Loucy (cell line): Measurements from ENCODE around the gene PPP4R2.
A peak's percentile ranks its signal among the peaks of the same experiment; 100 is the strongest.

Source experiments
- H2AFZ ChIP-seq: fragments of 200-600 bp; sonication (generic); 2 replicates; pipeline ENCODE4 v1.6.0; 2016; ENCODE audit warnings: antibody characterized with exemption, mild to moderate bottlenecking, low read length, moderate library complexity
- H3F3A ChIP-seq: fragments of 200-600 bp; 2 replicates; pipeline ENCODE4 v1.6.0; 2016; ENCODE audit warnings: antibody characterized with exemption, low read depth, mild to moderate bottlenecking
- H3K27me3 ChIP-seq: fragments of 200-600 bp; sonication (generic); 2 replicates; pipeline ENCODE4 v1.6.1; 2014; ENCODE audit warnings: low read length, mild to moderate bottlenecking; ENCODE audit not compliant: insufficient read depth, poor library complexity, severe bottlenecking
- H3K36me3 ChIP-seq: fragments of 200-600 bp; sonication (generic); 2 replicates; pipeline ENCODE4 v1.6.1; 2016; ENCODE audit warnings: low read length; ENCODE audit not compliant: insufficient read depth
- H3K4me1 ChIP-seq: fragments of 200-600 bp; sonication (generic); 2 replicates; pipeline ENCODE4 v1.5.1; 2014; ENCODE audit warnings: low read length, mild to moderate bottlenecking; ENCODE audit not compliant: insufficient read depth, poor library complexity, severe bottlenecking
- H3K4me2 ChIP-seq: fragments of 200-600 bp; sonication (generic); 2 replicates; pipeline ENCODE4 v1.6.0; 2014; ENCODE audit warnings: antibody characterized with exemption, low read length, low read depth, mild to moderate bottlenecking; ENCODE audit not compliant: poor library complexity, severe bottlenecking
- H3K4me3 ChIP-seq: fragments of 200-600 bp; sonication (generic); 2 replicates; pipeline ENCODE4 v1.5.1; 2014; ENCODE audit warnings: low read length, mild to moderate bottlenecking, mixed read lengths; ENCODE audit not compliant: poor library complexity, severe bottlenecking
- H3K79me2 ChIP-seq: fragments of 200-600 bp; sonication (generic); 2 replicates; pipeline ENCODE4 v1.6.1; 2014; ENCODE audit warnings: low read length; ENCODE audit not compliant: insufficient read depth
- H3K9ac ChIP-seq: fragments of 200-600 bp; sonication (generic); 2 replicates; pipeline ENCODE4 v1.6.0; 2014; ENCODE audit warnings: mild to moderate bottlenecking, low read depth, low read length, moderate library complexity; ENCODE audit not compliant: poor library complexity, severe bottlenecking
- H3K9me2 ChIP-seq: fragments of 200-600 bp; sonication (generic); replicated peaks from 2 replicates; pipeline ENCODE4 v1.6.1; 2016; ENCODE audit warnings: low read depth, low read length, mixed read lengths
- H3K9me3 ChIP-seq: fragments of 200-600 bp; sonication (generic); 2 replicates; pipeline ENCODE4 v1.6.1; 2014; ENCODE audit warnings: mild to moderate bottlenecking, antibody characterized with exemption, low read length, low read depth; ENCODE audit not compliant: insufficient read depth
- H4K20me1 ChIP-seq: fragments of 200-600 bp; sonication (generic); 2 replicates; pipeline ENCODE4 v1.6.0; 2014; ENCODE audit warnings: antibody characterized with exemption, low read length, mild to moderate bottlenecking; ENCODE audit not compliant: insufficient read depth, poor library complexity, severe bottlenecking
- EZH2phosphoT487 ChIP-seq: fragments of 200-600 bp; IDR thresholded peaks from 2 replicates; pipeline ENCODE4 v1.6.1; 2018; ENCODE audit warnings: antibody characterized with exemption, mild to moderate bottlenecking, moderate library complexity, borderline replicate concordance
- TF ChIP-seq, protein P1 (sequence below): fragments of 200-600 bp; sonication (generic); conservative IDR thresholded peaks from 2 replicates; pipeline ENCODE4 v1.5.1; 2014; ENCODE audit warnings: mild to moderate bottlenecking, antibody characterized with exemption, low read length

PPP4R2 gene

DNA sequence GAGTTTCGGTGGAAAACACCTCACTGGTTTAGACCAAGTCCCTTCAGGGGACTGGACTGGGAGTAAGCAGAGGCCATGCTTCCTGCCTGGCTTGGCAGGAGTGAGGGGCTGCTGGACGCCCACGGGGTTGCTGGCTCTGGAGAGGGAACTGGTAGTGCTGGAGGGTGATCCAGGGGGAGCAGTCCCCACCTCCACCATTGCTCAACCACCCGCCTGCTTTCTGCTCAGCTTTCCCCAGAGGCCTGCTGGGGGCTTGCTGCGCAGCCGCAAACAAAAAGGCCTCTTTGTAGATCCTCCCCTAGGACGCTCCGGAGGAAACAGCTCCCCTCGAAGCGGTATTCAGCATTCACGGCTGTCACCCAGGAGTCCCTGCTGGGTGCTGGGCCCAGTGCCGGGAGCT, 98.3 kb downstream of the PPP4R2 start:
- H3K9me3 ChIP-seq = no peaks in the 10 kb centered on the region
- H3K27me3 ChIP-seq = no peaks in the 10 kb centered on the region
- no peaks in the 10 kb centered on the region for H4K20me1 ChIP-seq
- H3K36me3 ChIP-seq = no peaks in the 10 kb centered on the region
- peak overlapping the region; percentile 60; the same call in 1 of the 2 replicates for H2AFZ ChIP-seq
- peak overlapping the region; percentile 68 for H3K4me2 ChIP-seq
- peaks cover 26% of the 10 kb centered on the region for H3K4me1 ChIP-seq
- H3F3A ChIP-seq = no peaks in the 10 kb centered on the region
- H3K9ac ChIP-seq = peak overlapping the region; percentile 63
- peak overlapping the region; percentile 39 for H3K4me3 ChIP-seq
- TF ChIP-seq EZH2phosphoT487 = no peak
- TF ChIP-seq, protein P1, sequence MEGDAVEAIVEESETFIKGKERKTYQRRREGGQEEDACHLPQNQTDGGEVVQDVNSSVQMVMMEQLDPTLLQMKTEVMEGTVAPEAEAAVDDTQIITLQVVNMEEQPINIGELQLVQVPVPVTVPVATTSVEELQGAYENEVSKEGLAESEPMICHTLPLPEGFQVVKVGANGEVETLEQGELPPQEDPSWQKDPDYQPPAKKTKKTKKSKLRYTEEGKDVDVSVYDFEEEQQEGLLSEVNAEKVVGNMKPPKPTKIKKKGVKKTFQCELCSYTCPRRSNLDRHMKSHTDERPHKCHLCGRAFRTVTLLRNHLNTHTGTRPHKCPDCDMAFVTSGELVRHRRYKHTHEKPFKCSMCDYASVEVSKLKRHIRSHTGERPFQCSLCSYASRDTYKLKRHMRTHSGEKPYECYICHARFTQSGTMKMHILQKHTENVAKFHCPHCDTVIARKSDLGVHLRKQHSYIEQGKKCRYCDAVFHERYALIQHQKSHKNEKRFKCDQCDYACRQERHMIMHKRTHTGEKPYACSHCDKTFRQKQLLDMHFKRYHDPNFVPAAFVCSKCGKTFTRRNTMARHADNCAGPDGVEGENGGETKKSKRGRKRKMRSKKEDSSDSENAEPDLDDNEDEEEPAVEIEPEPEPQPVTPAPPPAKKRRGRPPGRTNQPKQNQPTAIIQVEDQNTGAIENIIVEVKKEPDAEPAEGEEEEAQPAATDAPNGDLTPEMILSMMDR = no peak
- H3K79me2 ChIP-seq = no peaks in the 10 kb centered on the region
- no peaks in the 10 kb centered on the region for H3K9me2 ChIP-seq

DNA sequence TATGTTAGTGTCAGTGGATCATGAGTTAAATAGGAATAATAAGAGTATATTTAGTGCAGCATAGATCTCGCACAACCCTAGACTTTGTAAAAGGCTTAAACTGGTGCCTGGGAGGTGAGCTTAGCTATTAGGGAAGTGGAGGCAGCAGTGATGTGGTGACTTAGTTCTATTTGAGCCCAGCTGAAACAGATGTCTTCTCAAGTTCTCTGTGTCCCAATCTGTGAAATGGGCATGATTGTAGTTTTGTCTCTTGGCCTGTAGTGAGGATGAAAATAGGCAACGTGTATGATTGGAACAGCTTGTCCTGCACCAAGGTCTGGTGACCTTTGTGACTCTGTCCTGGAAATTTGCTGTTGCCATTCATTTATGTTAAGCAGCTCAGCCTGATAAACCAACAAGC, 99.6 kb downstream of the PPP4R2 start:
- no peaks in the 10 kb centered on the region for H3K36me3 ChIP-seq
- H3F3A ChIP-seq = no peaks in the 10 kb centered on the region
- no peak overlapping the region for H3K4me3 ChIP-seq
- no peaks in the 10 kb centered on the region for H3K79me2 ChIP-seq
- H3K9ac ChIP-seq = no peak overlapping the region
- no peak for TF ChIP-seq EZH2phosphoT487
- TF ChIP-seq, protein P1 = no peak
- H3K9me3 ChIP-seq = no peaks in the 10 kb centered on the region
- no peaks in the 10 kb centered on the region for H3K9me2 ChIP-seq
- H3K4me1 ChIP-seq = peaks cover 27% of the 10 kb centered on the region
- no peak overlapping the region for H3K4me2 ChIP-seq
- H4K20me1 ChIP-seq = no peaks in the 10 kb centered on the region
- H2AFZ ChIP-seq = no peak overlapping the region
- H3K27me3 ChIP-seq = no peaks in the 10 kb centered on the region

DNA sequence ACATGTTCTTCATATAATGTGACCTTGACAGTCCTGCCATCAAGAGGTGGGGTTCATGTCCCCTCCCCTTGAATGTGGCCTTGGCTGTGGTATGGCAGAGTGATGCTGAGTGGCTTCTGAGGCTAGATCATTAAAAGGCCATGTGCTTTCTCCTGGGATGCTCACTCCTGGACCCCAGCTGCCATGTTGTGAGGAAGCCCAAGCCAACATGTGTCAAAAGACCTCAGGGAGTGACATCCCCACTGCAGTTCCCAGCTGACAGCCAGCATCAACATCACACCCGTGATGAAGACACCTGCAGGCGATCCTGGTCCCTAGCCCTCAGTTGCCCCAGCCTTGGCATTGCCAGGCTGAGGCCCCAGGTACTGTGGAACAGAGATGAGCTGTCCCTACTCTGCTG, 101.4 kb downstream of the PPP4R2 start:
- no peak overlapping the region for H3K4me3 ChIP-seq
- H2AFZ ChIP-seq = no peak overlapping the region
- H4K20me1 ChIP-seq = no peaks in the 10 kb centered on the region
- peaks cover 28% of the 10 kb centered on the region for H3K4me1 ChIP-seq
- no peaks in the 10 kb centered on the region for H3F3A ChIP-seq
- H3K9ac ChIP-seq = no peak overlapping the region
- no peaks in the 10 kb centered on the region for H3K79me2 ChIP-seq
- no peaks in the 10 kb centered on the region for H3K9me2 ChIP-seq
- TF ChIP-seq, protein P1 = no peak
- TF ChIP-seq EZH2phosphoT487 = no peak
- H3K27me3 ChIP-seq = no peaks in the 10 kb centered on the region
- no peak overlapping the region for H3K4me2 ChIP-seq
- H3K36me3 ChIP-seq = no peaks in the 10 kb centered on the region
- H3K9me3 ChIP-seq = no peaks in the 10 kb centered on the region
